Aorta (tissue), 5 donors: ENCODE data around the gene MPZ. TPM values are rescaled to one million over a fixed set of nuclear protein-coding genes. Genes with fewer than 3 reads are reported as not detected.

Experiments
- ATAC-seq: fragments of 200-7000 bp; cut with Tn5 transposase; one replicate; pipeline ENCODE4 v1.9.1; 2022; ENCODE audit warnings: moderate library complexity; ENCODE audit not compliant: low FRiP score
- DNase-seq, 2 donors: peaks; one replicate each; pipeline ENCODE4 v3.0.0-alpha.2; 2020
- H3K27ac ChIP-seq, 2 donors: one replicate each; pipeline ENCODE4 v1.5.1; 2013; ENCODE audit warnings: low read length in 2 of 2, mild to moderate bottlenecking in 2 of 2, moderate library complexity in 2 of 2, control low read depth in 1 of 2, inconsistent platforms in 1 of 2, low read depth in 1 of 2
- H3K27me3 ChIP-seq, 2 donors: one replicate each; pipeline ENCODE4 v1.6.1; 2013; ENCODE audit warnings: control low read depth in 1 of 2, low read length in 1 of 2, mild to moderate bottlenecking in 1 of 2, moderate library complexity in 1 of 2; ENCODE audit not compliant: insufficient read depth in 2 of 2, control insufficient read depth in 1 of 2
- H3K36me3 ChIP-seq, 2 donors: one replicate each; pipeline ENCODE4 v1.6.1; 2013; ENCODE audit warnings: control low read depth in 1 of 2, low read length in 1 of 2, mild to moderate bottlenecking in 1 of 2; ENCODE audit not compliant: insufficient read depth in 2 of 2, control insufficient read depth in 1 of 2
- H3K4me1 ChIP-seq, 2 donors: one replicate each; pipeline ENCODE4 v1.6.1; 2013; ENCODE audit warnings: low read length in 2 of 2, control low read depth in 1 of 2, mild to moderate bottlenecking in 1 of 2, moderate library complexity in 1 of 2; ENCODE audit not compliant: insufficient read depth in 2 of 2, control insufficient read depth in 1 of 2
- H3K4me3 ChIP-seq, 2 donors: one replicate each; pipeline ENCODE4 v1.5.1; 2013; ENCODE audit warnings: low read length in 2 of 2, control low read depth in 1 of 2, mild to moderate bottlenecking in 1 of 2
- H3K9me3 ChIP-seq: one replicate; pipeline ENCODE4 v1.6.1; 2013; ENCODE audit warnings: mild to moderate bottlenecking, low read length; ENCODE audit not compliant: control insufficient read depth
- WGBS, 2 donors: extraction: QIAGEN DNeasy Blood & Tissue Kit; methylation state at CpG; one replicate each; pipeline ENCODE4 v1.1.7; 2013; 5-methylcytosine and 5-hydroxymethylcytosine counted together
- intact Hi-C, 2 donors: fragments of 100-400 bp; cut with DNase I; formaldehyde crosslinking; loops; one replicate each; pipeline versions ENCODE4 v1.14.2 to v1.15.0; 2022
- polyA plus RNA-seq, 2 donors: library from polyadenylated mRNA; stranded (reverse); fragments of 200-250 nt; gene quantifications; one replicate each; pipeline ENCODE4 v1.2.3, GENCODE V29; 2013
- total RNA-seq, 2 donors: library from RNA; stranded (reverse); fragmentation: NEBNext Ultra II Directional; extraction: Animal tissue kit (Norgen Biotek cat#: 25700); gene quantifications; one replicate each; pipeline ENCODE4 v1.2.1, GENCODE V29; 2021
- donor health status: healthy with polysubstance abuse.
- donor health status: Bipolar disorder and iron deficiency.
- donor health status: DM: no; HTN: no; CAD: no.
- donor health status: DM: no; HTN: no; CAD: no.
- donor health status: DM: yes; HTN: yes; CAD: no.

MPZ gene
- total and polyA plus RNA-seq, 4 donors, result 1.5 to 19.4 (median 11.2) TPM; not detected in 1

DNA sequence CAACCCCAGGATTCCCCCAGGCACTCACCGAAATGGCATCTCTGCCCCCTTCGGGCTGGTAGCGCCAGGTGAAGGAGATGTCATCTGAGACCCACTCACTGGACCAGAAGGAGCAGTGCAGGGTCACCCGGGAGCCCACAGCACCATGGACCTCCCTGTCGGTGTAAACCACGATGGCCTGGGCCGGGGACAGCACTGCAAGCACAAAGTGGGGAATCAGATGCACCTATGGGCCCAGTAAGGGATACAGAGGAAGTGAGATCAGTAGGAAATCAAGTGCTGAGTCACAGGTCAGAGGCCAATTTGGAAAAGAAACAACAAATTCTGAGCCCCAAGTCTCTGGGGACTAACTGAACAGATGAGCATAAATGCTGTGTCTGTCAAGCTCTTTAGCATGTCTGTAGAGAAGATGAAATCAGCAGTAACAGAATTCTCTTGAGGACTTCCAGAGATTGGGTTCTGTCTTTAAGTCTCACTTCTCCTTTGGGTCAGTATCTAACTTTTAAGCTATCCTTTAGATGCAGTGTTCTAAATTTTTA lies 2.5 kb downstream of the MPZ start:
- H3K4me3 ChIP-seq, result no peak overlapping the region
- H3K9me3 ChIP-seq, result no peaks in the 10 kb centered on the region
- no peaks in the 10 kb centered on the region for H3K36me3 ChIP-seq
- intact Hi-C loops, result loop anchor here in 1 of 2 donors (5.0 kb wide), 1 partner anchor 75 kb away; no protein-coding TSS in a partner anchor
- no peak for ATAC-seq
- H3K27ac ChIP-seq, result no peak overlapping the region
- no peaks in the 10 kb centered on the region for H3K4me1 ChIP-seq
- WGBS, 2 donors, result 88 to 89% methylated on average over 7 of the region's 7 CpGs
- DNase-seq, result peak in 1 of 2 donors; percentile 76
- H3K27me3 ChIP-seq, result no peaks in the 10 kb centered on the region

- Histone ChIP-seq H3K27ac (no peak overlapping the region), H3K27me3 (no peaks in the 10 kb centered on the region), H3K4me1 (no peaks in the 10 kb centered on the region), H3K36me3 (no peaks in the 10 kb centered on the region), H3K4me3 (peak overlapping the region; percentile 35 to 54), H3K9me3 (no peaks in the 10 kb centered on the region)
- intact Hi-C loops, result loop anchor here in 1 of 2 donors (5.0 kb wide), 1 partner anchor 76 kb away; no protein-coding TSS in a partner anchor
- WGBS, 2 donors, result 2 to 3% methylated on average over 29 to 31 of the region's 31 CpGs
- DNase-seq, result peak; percentile 87
- peak; percentile 91 for ATAC-seq
Measured at GRCh38 chr1:161305867-161306519, 3.8 kb downstream of the MPZ start.

DNA sequence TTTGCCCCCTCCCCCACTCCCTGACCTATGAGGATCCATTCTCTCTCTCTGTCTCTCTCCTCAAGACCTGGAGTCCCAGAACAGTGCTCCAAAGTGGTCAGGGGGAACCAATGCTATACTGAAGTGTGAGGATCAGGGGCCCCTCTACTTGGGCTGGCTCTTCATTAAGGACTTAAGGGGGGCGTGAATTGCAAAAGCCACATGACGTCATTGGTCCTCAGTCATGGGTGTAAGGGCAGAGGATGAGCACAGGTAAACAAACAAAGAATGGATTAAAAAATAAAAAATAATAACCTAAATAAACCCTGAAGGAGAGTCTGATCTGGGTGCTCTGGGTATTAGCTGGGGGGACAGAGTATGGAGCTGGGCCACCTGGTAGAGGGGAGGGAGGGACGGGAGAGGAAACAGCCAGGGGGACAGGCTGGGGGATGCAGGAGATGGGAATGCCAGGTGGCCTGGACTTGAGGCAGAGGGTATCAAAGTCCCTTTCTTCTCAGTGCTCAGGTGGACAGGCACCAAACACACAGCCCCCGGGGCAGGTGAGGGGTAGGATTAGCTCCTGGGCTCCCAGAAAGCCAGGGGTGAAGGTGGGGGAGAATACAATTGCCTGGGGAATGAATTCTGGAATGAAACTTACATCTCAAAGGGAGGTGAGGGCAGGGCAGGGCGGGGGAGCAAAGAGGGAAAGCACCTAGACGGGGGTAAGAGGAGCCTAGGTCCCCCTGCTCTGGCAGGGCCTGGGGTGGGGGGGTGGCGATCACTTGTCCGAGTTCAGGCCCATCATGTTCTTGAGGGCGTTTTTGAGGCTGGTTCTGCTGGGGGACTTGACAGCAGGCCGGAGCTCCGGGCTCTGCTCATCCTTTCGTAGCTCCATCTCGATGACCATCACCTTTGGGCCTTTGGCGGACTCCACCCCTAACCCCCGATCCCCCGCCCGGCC lies 4.6 kb downstream of the MPZ start:
- no peak for DNase-seq
- no peak overlapping the region for H3K27ac ChIP-seq

GRCh38 chr1:161300478-161300877 lies 9.3 kb downstream of the MPZ start:
- Histone ChIP-seq H3K36me3 (no peaks in the 10 kb centered on the region), H3K9me3 (no peaks in the 10 kb centered on the region), H3K4me3 (no peak overlapping the region), H3K27ac (no peak overlapping the region), H3K27me3 (no peaks in the 10 kb centered on the region), H3K4me1 (no peaks in the 10 kb centered on the region)
- DNase-seq (no peak), ATAC-seq (no peak)
- WGBS, 2 donors, result 91 to 93% methylated on average over 4 of the region's 4 CpGs
- intact Hi-C loops, result no loop called here

More for the DNA sequence above, 4.6 kb downstream of the MPZ start:
- Histone ChIP-seq H3K36me3 (no peaks in the 10 kb centered on the region), H3K4me3 (peak overlapping the region; percentile 35 to 54), H3K27me3 (no peaks in the 10 kb centered on the region), H3K4me1 (no peaks in the 10 kb centered on the region), H3K9me3 (no peaks in the 10 kb centered on the region)
- intact Hi-C loops, result loop anchor here in 1 of 2 donors (5.0 kb wide), 1 partner anchor 77 kb away; no protein-coding TSS in a partner anchor
- WGBS, 2 donors, result 17 to 20% methylated on average over 17 of the region's 17 CpGs
- ATAC-seq, result peak; percentile 4

GRCh38 chr1:161299347-161299746 lies 10.4 kb downstream of the MPZ start:
- no peak for DNase-seq
- Histone ChIP-seq H3K4me1 (no peaks in the 10 kb centered on the region), H3K4me3 (no peak overlapping the region), H3K36me3 (no peaks in the 10 kb centered on the region), H3K27ac (no peak overlapping the region), H3K9me3 (no peaks in the 10 kb centered on the region), H3K27me3 (no peaks in the 10 kb centered on the region)
- intact Hi-C loops, result no loop called here
- WGBS, 2 donors, result 76 to 77% methylated on average over 9 of the region's 9 CpGs
- no peak for ATAC-seq

- Histone ChIP-seq H3K36me3 (no peaks in the 10 kb centered on the region), H3K4me1 (no peaks in the 10 kb centered on the region), H3K27me3 (no peaks in the 10 kb centered on the region), H3K9me3 (no peaks in the 10 kb centered on the region), H3K4me3 (no peak overlapping the region), H3K27ac (no peak overlapping the region)
- ATAC-seq (no peak), DNase-seq (no peak)
- WGBS, 2 donors, result 86 to 90% methylated on average over 6 of the region's 6 CpGs
- intact Hi-C loops, result no loop called here
Measured at GRCh38 chr1:161298116-161298515, 11.7 kb downstream of the MPZ start.

DNA sequence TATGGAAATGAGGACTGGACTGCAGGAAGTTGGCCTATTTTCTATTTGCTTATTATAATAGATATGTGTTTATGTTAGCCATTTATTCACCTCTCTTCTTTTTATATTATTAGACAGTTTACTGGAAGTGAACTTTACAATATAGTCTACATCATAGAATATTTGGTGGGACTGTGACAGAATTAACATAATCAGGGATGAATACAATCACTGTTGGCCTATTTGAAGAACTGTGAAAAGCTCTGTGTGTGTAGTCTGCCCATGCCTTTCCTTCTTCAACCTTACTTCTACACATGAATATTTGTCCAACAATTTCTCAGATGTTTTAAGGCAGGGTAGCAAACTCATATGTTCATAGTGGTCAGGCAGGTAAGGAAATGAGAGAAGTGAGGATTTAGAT lies 12.4 kb downstream of the MPZ start:
- ATAC-seq (no peak), DNase-seq (no peak)
- no peaks in the 10 kb centered on the region for H3K27me3 ChIP-seq
- no peaks in the 10 kb centered on the region for H3K9me3 ChIP-seq
- intact Hi-C loops, result no loop called here
- no peak overlapping the region for H3K4me3 ChIP-seq
- H3K36me3 ChIP-seq, result no peaks in the 10 kb centered on the region
- H3K4me1 ChIP-seq, result no peaks in the 10 kb centered on the region
- H3K27ac ChIP-seq, result no peak overlapping the region

GRCh38 chr1:161290779-161291178 lies 19.0 kb downstream of the MPZ start:
- Histone ChIP-seq H3K27me3 (no peaks in the 10 kb centered on the region), H3K4me1 (no peaks in the 10 kb centered on the region), H3K27ac (no peak overlapping the region), H3K4me3 (no peak overlapping the region), H3K9me3 (no peaks in the 10 kb centered on the region), H3K36me3 (no peaks in the 10 kb centered on the region)
- WGBS, 2 donors, result 87 to 88% methylated on average over 1 of the region's 1 CpG
- no peak for ATAC-seq
- DNase-seq, result no peak
- intact Hi-C loops, result no loop called here
